GM18507 (cell line): ENCODE measurements around the gene RNF182.
"Not testable (repeated sequence)": the region's sequence is repeated elsewhere in the genome, so short reads cannot be mapped to it uniquely, and the experiment has no call there.

Source experiments
- DNase-seq: peaks from one replicate; pipeline ENCODE4 v3.0.0; 2011; ENCODE audit warnings: low read depth; ENCODE audit not compliant: insufficient read length; ENCODE audit errors: extremely low spot score
- FAIRE-seq: peaks from 2 replicates; lab custom pipeline; 2011; peaks lifted over from hg19 to GRCh38; lab: Jason Lieb, UNC

The RNF182 gene

GRCh38 chr6:13924949-13925881 lies at the start of gene RNF182:
TSS of gene RNF182 (plus strand) at chr6:13924952. CDS start at chr6:13977120, 52,168 bp downstream.
- FAIRE-seq, result no peak

GRCh38 chr6:13877051-13877450 lies 47.7 kb upstream of the RNF182 start:
- no peak for DNase-seq
- FAIRE-seq, result no peak

More at GRCh38 chr6:13924949-13925881, at the start of gene RNF182:
- peak; percentile 22 for DNase-seq

GRCh38 chr6:13880061-13880663 lies 44.6 kb upstream of the RNF182 start:
- DNase-seq, FAIRE-seq: not testable (repeated sequence)

GRCh38 chr6:13881621-13882165 lies 43.1 kb upstream of the RNF182 start:
- DNase-seq (no peak), FAIRE-seq (no peak)

GRCh38 chr6:13883966-13884365 lies 40.8 kb upstream of the RNF182 start:
- FAIRE-seq (no peak), DNase-seq (no peak)

GRCh38 chr6:13884397-13884796 lies 40.4 kb upstream of the RNF182 start:
- DNase-seq (no peak), FAIRE-seq (no peak)

- no peak for DNase-seq
- FAIRE-seq, result no peak
These were observed 39.2 kb upstream of the RNF182 start for GRCh38 chr6:13885601-13886000.

GRCh38 chr6:13886949-13887348 lies 37.8 kb upstream of the RNF182 start:
- FAIRE-seq, result no peak
- no peak for DNase-seq

GRCh38 chr6:13892017-13892645 lies 32.6 kb upstream of the RNF182 start:
- no peak for FAIRE-seq
- DNase-seq, result no peak

- DNase-seq (no peak), FAIRE-seq (no peak)
These were observed 21.8 kb upstream of the RNF182 start for GRCh38 chr6:13902922-13903321.

GRCh38 chr6:13903364-13903763 lies 21.4 kb upstream of the RNF182 start:
- DNase-seq (no peak), FAIRE-seq (no peak)

GRCh38 chr6:13907001-13907350 lies 17.8 kb upstream of the RNF182 start:
- no peak for DNase-seq

GRCh38 chr6:13907614-13908215 lies 17.0 kb upstream of the RNF182 start:
- DNase-seq, result no peak
- no peak for FAIRE-seq

More at GRCh38 chr6:13907001-13907350, 17.8 kb upstream of the RNF182 start:
- FAIRE-seq, result no peak

- peak; percentile 36 for DNase-seq
- FAIRE-seq, result peak; percentile 84
These were observed 15.8 kb upstream of the RNF182 start for GRCh38 chr6:13908955-13909381.

- FAIRE-seq (no peak), DNase-seq (no peak)
These were observed 14.3 kb upstream of the RNF182 start for GRCh38 chr6:13910443-13910842.

GRCh38 chr6:13911337-13911736 lies 13.4 kb upstream of the RNF182 start:
- DNase-seq (no peak), FAIRE-seq (no peak)

- DNase-seq, result no peak
These were observed 11.3 kb upstream of the RNF182 start for GRCh38 chr6:13913226-13914001.

GRCh38 chr6:13914351-13914750 lies 10.4 kb upstream of the RNF182 start:
- DNase-seq (no peak), FAIRE-seq (no peak)

More at GRCh38 chr6:13913226-13914001, 11.3 kb upstream of the RNF182 start:
- no peak for FAIRE-seq
